Lower lobe of right lung (tissue), 2 donors: ENCODE data around the gene CTNNA2. TPM values are rescaled to one million over a fixed set of nuclear protein-coding genes. Genes with fewer than 3 reads are reported as not detected.

ENCODE experiments used
- ATAC-seq, 2 donors: fragments of 200-7000 bp; cut with Tn5 transposase; one replicate each; pipeline ENCODE4 v1.9.1; 2020 to 2022; ENCODE audit warnings: mild to moderate bottlenecking in 2 of 2, moderate library complexity in 2 of 2
- DNase-seq: peaks from one replicate; pipeline ENCODE4 v3.0.0-alpha.2; 2020
- H3K27ac ChIP-seq: fragments of 200-600 bp; one replicate; pipeline ENCODE4 v1.8.0; 2022
- H3K27me3 ChIP-seq: fragments of 200-600 bp; one replicate; pipeline ENCODE4 v1.8.0; 2022; ENCODE audit warnings: low read depth
- H3K36me3 ChIP-seq: fragments of 200-600 bp; one replicate; pipeline ENCODE4 v1.8.0; 2022; ENCODE audit warnings: mild to moderate bottlenecking
- H3K4me1 ChIP-seq: fragments of 200-600 bp; one replicate; pipeline ENCODE4 v1.8.0; 2022
- H3K4me3 ChIP-seq: fragments of 200-600 bp; one replicate; pipeline ENCODE4 v1.8.0; 2022; ENCODE audit warnings: mild to moderate bottlenecking
- H3K9me3 ChIP-seq: fragments of 200-600 bp; one replicate; pipeline ENCODE4 v1.8.0; 2022
- CTCF ChIP-seq: fragments of 200-600 bp; IDR thresholded peaks from one replicate; pipeline ENCODE4 v1.8.0; 2022; ENCODE audit warnings: antibody characterized with exemption, mild to moderate bottlenecking
- intact Hi-C: fragments of 100-400 bp; cut with DNase I; formaldehyde crosslinking; loops from one replicate; pipeline ENCODE4 v1.11.0; 2022
- total RNA-seq: library from RNA; stranded (reverse); fragmentation: NEBNext Ultra II Directional; extraction: Animal tissue kit (Norgen Biotek cat#: 25700); gene quantifications from one replicate; pipeline ENCODE4 v1.2.1, GENCODE V29; 2021
- donor health status: DM: no; HTN: yes; CAD: no; lungs with severe emphysema.

Gene CTNNA2
- total RNA-seq, 1 donor from 2014 or later: not detected

GRCh38 chr2:79612999-79613398, 100.1 kb downstream of the CTNNA2 start:
- H3K4me3 ChIP-seq: no peak overlapping the region
- no peaks in the 10 kb centered on the region for H3K9me3 ChIP-seq
- H3K4me1 ChIP-seq: no peaks in the 10 kb centered on the region
- no peak overlapping the region for H3K27ac ChIP-seq
- no peaks in the 10 kb centered on the region for H3K27me3 ChIP-seq
- ATAC-seq (no peak), DNase-seq (no peak)
- intact Hi-C loops: no loop called here
- TF ChIP-seq CTCF: no peak
- H3K36me3 ChIP-seq: no peaks in the 10 kb centered on the region

GRCh38 chr2:79619442-79619841, 106.6 kb downstream of the CTNNA2 start:
- H3K36me3 ChIP-seq: no peaks in the 10 kb centered on the region
- no peak for DNase-seq
- ATAC-seq: no peak
- intact Hi-C loops: no loop called here
- H3K27ac ChIP-seq: no peak overlapping the region
- TF ChIP-seq CTCF: no peak
- no peaks in the 10 kb centered on the region for H3K9me3 ChIP-seq
- no peak overlapping the region for H3K4me3 ChIP-seq
- H3K27me3 ChIP-seq: no peaks in the 10 kb centered on the region
- no peaks in the 10 kb centered on the region for H3K4me1 ChIP-seq

GRCh38 chr2:79619976-79620375, 107.1 kb downstream of the CTNNA2 start:
- intact Hi-C loops: no loop called here

GRCh38 chr2:79620679-79621078, 107.8 kb downstream of the CTNNA2 start:
- ATAC-seq (no peak), DNase-seq (no peak)
- H3K9me3 ChIP-seq: no peaks in the 10 kb centered on the region
- no peaks in the 10 kb centered on the region for H3K27me3 ChIP-seq
- no peaks in the 10 kb centered on the region for H3K36me3 ChIP-seq
- no peak overlapping the region for H3K4me3 ChIP-seq
- H3K4me1 ChIP-seq: no peaks in the 10 kb centered on the region
- intact Hi-C loops: no loop called here
- TF ChIP-seq CTCF: no peak
- H3K27ac ChIP-seq: no peak overlapping the region

More at GRCh38 chr2:79619976-79620375, 107.1 kb downstream of the CTNNA2 start:
- TF ChIP-seq CTCF: no peak
- Histone ChIP-seq H3K4me3 (no peak overlapping the region), H3K27me3 (no peaks in the 10 kb centered on the region), H3K36me3 (no peaks in the 10 kb centered on the region), H3K27ac (no peak overlapping the region), H3K4me1 (no peaks in the 10 kb centered on the region), H3K9me3 (no peaks in the 10 kb centered on the region)
- ATAC-seq (no peak), DNase-seq (no peak)

GRCh38 chr2:79621252-79621651, 108.4 kb downstream of the CTNNA2 start:
- intact Hi-C loops: no loop called here
- Histone ChIP-seq H3K27ac (no peak overlapping the region), H3K36me3 (no peaks in the 10 kb centered on the region), H3K4me1 (no peaks in the 10 kb centered on the region), H3K4me3 (no peak overlapping the region), H3K27me3 (no peaks in the 10 kb centered on the region), H3K9me3 (no peaks in the 10 kb centered on the region)
- no peak for TF ChIP-seq CTCF
- no peak for ATAC-seq
- DNase-seq: no peak

DNA sequence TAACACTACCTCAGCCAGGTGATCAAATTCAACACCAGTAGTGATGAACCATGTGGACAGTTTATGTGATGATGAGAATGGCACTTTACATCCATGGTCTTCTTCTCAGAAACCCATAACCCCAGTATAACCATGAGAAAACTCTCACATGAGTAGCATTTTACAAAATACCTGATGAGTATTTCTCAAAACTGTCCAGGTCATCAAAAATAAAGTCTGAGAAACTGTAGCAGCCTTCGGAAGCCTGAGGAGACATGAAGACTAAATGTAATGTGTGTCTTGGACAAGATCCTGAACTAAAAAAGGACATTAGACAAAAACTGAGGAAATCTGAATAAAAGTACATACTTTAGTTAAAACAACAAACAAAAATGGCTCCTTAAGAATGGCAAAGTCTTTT, 108.9 kb downstream of the CTNNA2 start:
- ATAC-seq (no peak), DNase-seq (no peak)
- no peak for TF ChIP-seq CTCF
- Histone ChIP-seq H3K36me3 (no peaks in the 10 kb centered on the region), H3K4me3 (no peak overlapping the region), H3K27me3 (no peaks in the 10 kb centered on the region), H3K4me1 (no peaks in the 10 kb centered on the region), H3K27ac (no peak overlapping the region), H3K9me3 (no peaks in the 10 kb centered on the region)
- intact Hi-C loops: no loop called here
